Activated CD8-positive, alpha-beta memory T cell treated with anti-CD3 and anti-CD28 coated beads for 4 hours (primary cell): ENCODE results near the gene PARD3B.

Experiments used
- DNase-seq, 2 donors: peaks; one replicate each; pipeline ENCODE4 v3.0.0-alpha.2; 2020; ENCODE audit warnings: low read depth in 2 of 2

PARD3B gene

GRCh38 chr2:204657024-204657423, 111.7 kb downstream of the PARD3B start:
- no peak for DNase-seq

GRCh38 chr2:204662956-204663355, 117.7 kb downstream of the PARD3B start:
- DNase-seq = no peak

DNA sequence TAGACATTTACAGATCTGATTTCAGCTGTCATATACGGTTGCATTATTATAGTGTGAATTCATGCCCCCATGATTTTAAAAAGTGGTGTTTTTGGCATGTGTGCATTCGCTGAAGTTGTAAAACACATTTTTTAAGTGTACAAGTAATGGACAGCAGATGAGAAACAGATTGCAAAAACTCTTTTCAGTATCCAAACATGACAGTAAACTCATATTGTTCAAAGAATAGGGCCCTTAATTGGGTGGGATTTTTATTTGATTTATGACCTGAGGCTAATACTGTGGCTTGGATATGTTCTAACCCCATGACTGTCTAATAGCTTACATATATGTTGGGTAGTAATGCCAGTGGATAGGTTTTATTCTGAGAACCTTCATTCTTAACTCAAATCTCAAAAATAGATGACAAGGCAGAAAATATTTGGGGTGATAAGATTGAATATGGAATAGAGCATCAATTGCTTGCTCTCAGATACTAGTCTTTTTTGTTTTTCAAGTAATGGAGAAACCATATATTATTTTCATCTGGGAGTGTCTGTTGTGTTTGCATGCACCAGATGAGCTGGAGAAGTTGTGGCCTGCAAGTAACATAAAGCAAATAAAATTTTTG, 118.6 kb downstream of the PARD3B start:
- DNase-seq = no peak

DNA sequence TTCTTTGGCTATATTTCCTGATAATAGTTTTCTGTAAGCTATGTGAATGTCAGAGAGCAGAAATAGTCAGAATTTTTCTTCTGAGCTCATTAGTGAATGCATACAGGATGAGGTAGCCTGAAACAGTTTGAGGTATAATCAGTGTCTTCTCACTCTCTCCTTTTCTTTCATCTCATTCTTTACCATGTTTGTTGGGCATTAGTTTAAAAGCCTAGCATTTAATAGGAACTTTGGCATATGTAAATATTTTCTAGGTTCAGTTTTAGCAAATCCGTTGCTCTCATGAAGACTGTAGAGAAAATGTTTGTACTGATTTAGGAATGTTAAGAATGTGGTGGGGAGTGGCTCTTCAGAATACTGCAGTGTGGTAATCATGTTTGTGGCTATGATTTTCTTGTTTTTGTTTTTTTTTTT, 119.4 kb downstream of the PARD3B start:
- DNase-seq = no peak

- no peak for DNase-seq
Observed at GRCh38 chr2:204665207-204665606, 119.9 kb downstream of the PARD3B start.

DNA sequence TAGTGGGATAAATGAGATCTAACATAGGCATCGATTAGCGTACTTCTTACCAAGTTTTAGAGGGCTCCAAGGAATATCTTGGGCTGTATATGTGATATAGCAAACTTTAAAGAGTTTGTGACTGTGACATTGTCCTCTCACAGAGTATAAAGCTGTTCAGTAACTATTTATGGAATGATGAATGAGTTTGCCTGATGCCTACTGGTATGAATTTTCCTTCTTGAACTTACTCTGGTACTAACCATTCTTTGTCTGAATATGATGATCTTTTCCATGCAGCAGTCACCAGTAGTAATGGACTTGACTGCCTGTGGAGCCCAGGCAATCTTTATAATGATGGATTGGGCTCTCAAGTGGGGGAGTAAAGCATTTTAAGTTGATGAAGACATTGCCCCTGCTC, 120.5 kb downstream of the PARD3B start:
- no peak for DNase-seq

- DNase-seq = no peak
Observed at GRCh38 chr2:204667990-204668389, 122.7 kb downstream of the PARD3B start.

GRCh38 chr2:204669382-204669781, 124.1 kb downstream of the PARD3B start:
- DNase-seq = no peak

DNA sequence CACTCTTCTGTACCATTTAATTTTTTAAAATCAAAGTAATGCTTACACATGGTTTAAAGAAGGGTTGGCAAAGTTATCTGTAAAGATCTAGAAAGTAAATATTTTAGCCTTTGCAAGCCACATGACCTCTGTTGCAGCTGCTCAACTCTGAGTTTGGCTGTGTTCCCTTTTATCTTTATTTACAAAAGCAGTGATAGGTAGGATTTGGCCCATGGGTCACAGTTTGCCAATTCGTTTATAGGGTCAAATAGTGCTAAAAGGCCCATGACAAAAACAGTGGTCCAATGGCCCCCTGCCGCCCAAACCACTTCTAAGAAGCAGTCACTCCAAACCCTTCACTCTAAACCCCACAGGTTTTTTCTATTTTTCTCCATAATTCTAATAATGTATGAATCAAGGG, 124.8 kb downstream of the PARD3B start:
- DNase-seq = no peak

- no peak for DNase-seq
Observed at GRCh38 chr2:204670756-204671155, 125.5 kb downstream of the PARD3B start.

DNA sequence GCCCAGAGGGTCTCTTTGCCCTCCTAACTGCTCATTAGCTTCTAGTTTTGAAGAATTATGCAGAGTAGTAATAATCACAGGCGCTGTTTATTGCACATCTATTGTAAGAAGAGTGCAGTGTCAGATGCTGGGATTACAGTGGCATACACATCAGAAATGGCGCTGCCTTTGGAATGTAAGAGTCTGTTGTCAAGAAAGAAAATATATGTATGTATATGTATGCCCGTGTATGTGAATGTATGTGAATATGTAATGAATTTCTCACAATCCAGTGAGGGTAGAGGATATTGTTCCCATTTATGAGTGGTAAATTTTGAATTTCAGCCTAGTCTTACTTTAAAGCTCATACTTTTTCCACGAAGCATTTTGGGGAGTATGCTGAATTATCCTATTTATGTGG, 127.5 kb downstream of the PARD3B start:
- DNase-seq = no peak

- no peak for DNase-seq
Observed at GRCh38 chr2:204673877-204674276, 128.6 kb downstream of the PARD3B start.

DNA sequence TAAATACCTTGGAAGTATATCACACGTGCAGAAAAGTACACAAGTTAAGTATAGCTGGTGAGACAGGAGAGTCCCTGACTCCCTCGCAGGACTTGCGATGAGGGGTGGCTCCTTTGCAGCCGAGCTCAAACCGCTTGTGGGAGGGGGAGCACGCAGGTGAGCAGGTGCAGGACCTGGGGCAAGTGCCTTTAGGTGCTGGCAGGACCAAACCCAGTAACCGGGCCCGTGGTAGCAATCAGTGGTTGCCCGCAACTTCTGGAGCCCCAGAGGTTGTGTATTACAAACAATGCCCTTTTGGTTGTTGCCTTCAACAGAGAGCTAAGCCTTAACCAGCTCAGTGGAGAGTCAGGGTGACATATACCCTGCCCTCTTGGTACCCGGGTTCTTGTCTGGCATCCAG, 132.8 kb downstream of the PARD3B start:
- no peak for DNase-seq

- DNase-seq = no peak
Observed at GRCh38 chr2:204680576-204680975, 135.3 kb downstream of the PARD3B start.

DNA sequence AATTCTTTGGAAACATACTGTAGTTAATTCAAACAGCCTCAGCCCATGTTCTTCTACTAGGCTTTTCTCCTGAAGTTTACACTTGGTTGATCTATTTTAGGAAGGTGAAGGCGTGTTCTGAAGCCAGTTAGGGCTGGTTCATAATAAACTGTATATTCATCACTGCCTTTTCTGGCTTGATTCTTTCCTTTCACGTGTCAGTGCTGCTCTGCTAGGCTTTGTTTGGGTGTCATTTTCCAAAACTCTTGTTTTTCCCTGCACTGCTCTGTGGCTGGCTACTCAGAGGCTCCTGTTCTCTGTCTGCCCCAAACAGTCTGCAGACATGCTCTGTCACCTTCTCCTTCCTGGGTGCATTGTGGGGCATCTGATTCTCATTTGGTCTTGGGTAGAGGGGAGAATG, 136.1 kb downstream of the PARD3B start:
- no peak for DNase-seq

DNA sequence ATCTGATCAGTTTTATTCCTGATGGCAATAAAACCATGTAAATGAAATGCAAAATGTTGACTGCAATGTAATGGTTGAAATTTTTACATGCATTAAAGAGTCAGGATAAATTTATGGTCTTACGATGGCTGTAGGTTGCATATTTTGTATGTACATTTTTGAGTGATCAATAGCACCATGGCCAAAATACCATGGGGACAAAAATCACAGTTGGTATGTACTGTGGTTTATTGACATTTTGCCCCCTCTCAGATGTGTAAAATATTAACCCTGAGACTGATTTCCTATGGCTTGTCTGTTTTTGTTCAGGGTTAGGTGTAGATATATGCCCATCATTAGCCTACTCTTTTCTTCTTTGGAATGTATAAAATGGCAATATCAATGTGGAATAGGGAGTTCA, 138.1 kb downstream of the PARD3B start:
- no peak for DNase-seq

- DNase-seq = no peak
Observed at GRCh38 chr2:204686406-204686805, 141.1 kb downstream of the PARD3B start.

DNA sequence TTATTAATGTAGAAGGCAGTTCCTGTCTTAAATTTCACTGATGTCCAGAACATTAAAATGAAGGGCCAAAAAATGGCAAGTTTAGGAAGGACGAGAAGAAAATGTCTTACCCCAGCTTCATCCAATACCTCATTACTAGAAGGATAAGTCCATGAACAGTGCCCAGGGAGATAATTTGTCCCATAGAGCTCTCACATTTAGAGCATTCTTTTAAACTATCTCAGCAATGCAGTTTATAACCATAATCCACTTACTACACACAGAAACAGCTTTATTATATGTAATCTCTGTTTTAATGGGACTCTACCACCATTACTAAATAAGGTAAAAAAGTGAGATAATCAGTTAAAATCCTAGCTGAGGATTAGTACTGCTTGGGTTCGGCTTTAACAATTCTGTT, 142.5 kb downstream of the PARD3B start:
- no peak for DNase-seq

DNA sequence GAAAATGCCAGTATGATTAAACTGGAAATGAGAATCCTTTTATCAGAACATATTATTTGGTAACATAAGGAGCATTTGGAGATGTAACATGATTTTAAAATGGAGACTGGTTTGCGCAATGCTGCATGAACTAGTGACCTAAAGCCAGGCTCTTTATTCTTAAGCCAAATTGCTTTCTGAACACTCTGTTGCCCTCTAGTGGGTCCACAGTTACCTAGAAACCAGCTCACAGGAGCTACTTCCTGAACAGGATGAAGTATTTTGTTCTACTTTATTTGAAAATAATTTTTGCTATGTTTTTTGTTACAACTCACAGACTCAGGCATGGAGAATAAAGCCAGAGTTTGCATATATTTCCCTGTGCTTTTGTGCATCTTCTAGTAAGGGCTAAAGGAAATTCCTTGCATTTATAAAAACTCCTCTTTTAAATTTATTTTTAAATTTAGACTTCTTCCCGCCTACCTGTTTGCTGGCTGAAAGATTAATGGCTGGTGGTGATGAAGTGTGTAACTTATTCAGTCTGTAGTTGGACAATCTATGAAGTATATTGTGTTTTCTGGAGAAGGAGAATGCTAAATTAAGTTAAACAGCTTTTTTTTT, 146.7 kb downstream of the PARD3B start:
- DNase-seq = no peak

- no peak for DNase-seq
Observed at GRCh38 chr2:204692790-204693189, 147.5 kb downstream of the PARD3B start.

GRCh38 chr2:204693262-204693661, 148.0 kb downstream of the PARD3B start:
- DNase-seq = no peak

DNA sequence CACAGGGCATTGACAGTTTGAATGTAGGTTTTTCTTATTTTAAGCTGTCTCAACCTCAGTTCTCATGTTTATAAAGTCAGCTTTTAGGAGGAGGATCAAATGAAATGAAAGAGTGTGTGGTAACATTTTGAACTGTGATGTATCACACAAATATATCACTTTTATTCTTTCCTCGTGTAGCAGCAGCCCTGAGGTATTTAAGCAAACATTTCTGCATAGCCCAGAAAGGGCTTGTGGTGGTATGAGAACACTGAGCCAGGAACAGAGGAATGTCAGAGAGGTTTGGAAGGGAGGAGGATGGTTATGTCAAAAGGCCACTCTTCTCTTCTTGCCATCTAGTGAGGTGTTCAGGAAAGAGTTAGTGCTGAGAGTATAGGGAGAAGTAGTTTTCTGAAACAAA, 150.2 kb downstream of the PARD3B start:
- no peak for DNase-seq

DNA sequence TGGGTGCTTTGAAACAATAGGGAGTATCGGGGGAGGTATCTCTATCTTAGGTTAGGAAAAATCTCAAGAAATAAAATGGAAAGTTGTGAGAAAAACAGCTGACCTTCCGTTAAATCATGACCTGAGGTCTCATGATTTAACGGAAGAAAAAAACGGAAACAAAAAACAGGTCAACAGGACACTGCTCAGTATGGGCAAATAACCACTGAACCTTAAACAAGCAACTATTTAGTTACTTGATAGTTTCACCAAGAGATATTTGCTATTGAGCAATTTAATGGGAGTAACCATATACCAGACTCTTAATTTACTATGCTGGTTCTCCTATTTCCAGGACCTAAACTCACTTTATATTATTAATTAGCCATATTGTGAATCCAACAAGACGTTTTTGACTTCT, 150.8 kb downstream of the PARD3B start:
- DNase-seq = no peak
